Measurements from ENCODE around the gene EFCAB6. TPM values are rescaled to one million over a fixed set of nuclear protein-coding genes. Genes with fewer than 3 reads are reported as not detected.

EFCAB6 gene
- total RNA-seq, 1 experiment from 2014 or later: 0.21 TPM

DNA sequence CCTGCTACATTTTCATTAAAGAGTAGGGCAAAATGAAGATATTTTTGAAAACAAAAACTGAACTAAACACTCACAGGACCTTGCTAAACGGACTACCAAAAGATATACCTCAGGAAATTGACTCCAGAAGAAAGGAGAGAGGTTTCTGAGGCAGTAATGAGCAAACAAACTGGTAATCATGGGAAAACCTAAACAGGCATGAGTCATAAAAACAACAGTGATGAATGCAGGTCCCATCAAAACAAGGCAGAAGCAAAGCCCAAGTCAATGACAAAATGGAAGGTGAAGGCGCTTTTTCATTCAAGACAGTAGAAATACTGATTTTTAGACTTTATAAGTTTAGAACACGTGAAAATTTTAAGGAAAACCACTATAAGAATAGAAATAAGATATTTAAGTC, 104.5 kb downstream of the EFCAB6 start:
- in situ Hi-C loops (cut with HindIII; ENCODE audit: low pct_unique_long_range_greater_than_20kb, low sequenced_read_pairs) (no loop called here), intact Hi-C loops (cut with micrococcal nuclease; ENCODE audit: unreplicated experiment) (no loop called here)
- ChIA-PET CTCF (no interaction called here), POLR2A (no interaction called here)
- TF ChIP-seq SIN3A (IDR thresholded peaks at IDR 0.05; ENCODE audit: borderline replicate concordance, insufficient read depth, low read depth, low read length): no peak
- TF ChIP-seq, protein P1, sequence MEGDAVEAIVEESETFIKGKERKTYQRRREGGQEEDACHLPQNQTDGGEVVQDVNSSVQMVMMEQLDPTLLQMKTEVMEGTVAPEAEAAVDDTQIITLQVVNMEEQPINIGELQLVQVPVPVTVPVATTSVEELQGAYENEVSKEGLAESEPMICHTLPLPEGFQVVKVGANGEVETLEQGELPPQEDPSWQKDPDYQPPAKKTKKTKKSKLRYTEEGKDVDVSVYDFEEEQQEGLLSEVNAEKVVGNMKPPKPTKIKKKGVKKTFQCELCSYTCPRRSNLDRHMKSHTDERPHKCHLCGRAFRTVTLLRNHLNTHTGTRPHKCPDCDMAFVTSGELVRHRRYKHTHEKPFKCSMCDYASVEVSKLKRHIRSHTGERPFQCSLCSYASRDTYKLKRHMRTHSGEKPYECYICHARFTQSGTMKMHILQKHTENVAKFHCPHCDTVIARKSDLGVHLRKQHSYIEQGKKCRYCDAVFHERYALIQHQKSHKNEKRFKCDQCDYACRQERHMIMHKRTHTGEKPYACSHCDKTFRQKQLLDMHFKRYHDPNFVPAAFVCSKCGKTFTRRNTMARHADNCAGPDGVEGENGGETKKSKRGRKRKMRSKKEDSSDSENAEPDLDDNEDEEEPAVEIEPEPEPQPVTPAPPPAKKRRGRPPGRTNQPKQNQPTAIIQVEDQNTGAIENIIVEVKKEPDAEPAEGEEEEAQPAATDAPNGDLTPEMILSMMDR (IDR thresholded peaks at IDR 0.05): no peak
- no peaks in the 10 kb centered on the region for H3K4me1 ChIP-seq (ENCODE audit: control insufficient read depth, insufficient read depth, low read length)
- H3K27ac ChIP-seq (ENCODE audit: low read length): no peak overlapping the region
- BruUV-seq (replicated peaks): no TSS peak
- H3K27me3 ChIP-seq (ENCODE audit: control insufficient read depth, insufficient read depth, low read length): no peaks in the 10 kb centered on the region
- DNase-seq (ENCODE audit: low read depth, low spot score) (peak; percentile 46), ATAC-seq (peak; percentile 69; the same call in 1 of the 2 replicates)
- H3K4me3 ChIP-seq (ENCODE audit: low read depth in 2 of 2, low read length in 2 of 2): no peak overlapping the region
- H3K9me3 ChIP-seq (ENCODE audit: control insufficient read depth, insufficient read depth, low read depth, low read length): no peaks in the 10 kb centered on the region
- H3K36me3 ChIP-seq (ENCODE audit: control insufficient read depth, insufficient read depth, low read length): no peaks in the 10 kb centered on the region

DNA sequence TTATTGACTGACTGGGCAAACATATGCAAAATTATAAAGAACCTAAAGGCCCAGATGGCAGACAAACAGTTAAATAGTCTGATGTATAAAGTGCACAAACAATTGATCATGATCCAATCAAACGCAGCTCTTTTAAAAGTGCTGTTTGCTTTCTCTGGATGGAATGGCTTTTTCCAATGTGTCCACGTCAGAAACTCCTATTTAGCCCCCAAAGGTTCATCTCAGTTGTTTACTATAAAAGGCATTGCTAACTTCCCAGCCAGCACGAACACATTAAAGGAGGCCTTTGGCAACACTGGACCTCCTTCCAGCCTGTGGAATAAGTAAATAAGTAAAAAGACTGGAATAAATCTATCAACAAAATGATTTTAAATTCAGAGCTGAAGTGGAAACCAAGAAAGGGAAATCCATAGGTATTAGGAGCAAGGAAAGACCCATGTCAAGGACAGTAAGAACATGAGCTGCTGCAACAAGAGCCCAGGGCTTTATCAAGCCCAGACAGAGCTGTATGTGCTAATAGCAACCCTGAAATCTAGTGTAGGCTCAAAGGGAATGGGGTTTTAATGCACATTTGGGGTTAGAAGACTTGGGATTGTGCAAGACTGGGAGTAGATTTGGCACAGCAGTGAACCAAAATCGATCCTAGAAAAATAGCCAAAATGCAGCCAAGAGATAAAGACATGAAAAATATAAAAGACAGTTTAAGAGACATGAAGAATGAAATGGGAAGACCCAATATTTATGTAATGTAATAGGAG, 105.4 kb downstream of the EFCAB6 start:
- no peak overlapping the region for H3K4me3 ChIP-seq (ENCODE audit: low read depth in 2 of 2, low read length in 2 of 2)
- POLR2A ChIA-PET: interaction anchor here (0.6 kb wide), 1 partner anchor 516 kb away, joined by 6 read pairs; no protein-coding TSS in a partner anchor
- H3K9me3 ChIP-seq (ENCODE audit: control insufficient read depth, insufficient read depth, low read depth, low read length): no peaks in the 10 kb centered on the region
- no peak for DNase-seq (ENCODE audit: low read depth, low spot score)
- TF ChIP-seq SIN3A (IDR thresholded peaks at IDR 0.05; ENCODE audit: borderline replicate concordance, insufficient read depth, low read depth, low read length): no peak
- TF ChIP-seq, protein P2, sequence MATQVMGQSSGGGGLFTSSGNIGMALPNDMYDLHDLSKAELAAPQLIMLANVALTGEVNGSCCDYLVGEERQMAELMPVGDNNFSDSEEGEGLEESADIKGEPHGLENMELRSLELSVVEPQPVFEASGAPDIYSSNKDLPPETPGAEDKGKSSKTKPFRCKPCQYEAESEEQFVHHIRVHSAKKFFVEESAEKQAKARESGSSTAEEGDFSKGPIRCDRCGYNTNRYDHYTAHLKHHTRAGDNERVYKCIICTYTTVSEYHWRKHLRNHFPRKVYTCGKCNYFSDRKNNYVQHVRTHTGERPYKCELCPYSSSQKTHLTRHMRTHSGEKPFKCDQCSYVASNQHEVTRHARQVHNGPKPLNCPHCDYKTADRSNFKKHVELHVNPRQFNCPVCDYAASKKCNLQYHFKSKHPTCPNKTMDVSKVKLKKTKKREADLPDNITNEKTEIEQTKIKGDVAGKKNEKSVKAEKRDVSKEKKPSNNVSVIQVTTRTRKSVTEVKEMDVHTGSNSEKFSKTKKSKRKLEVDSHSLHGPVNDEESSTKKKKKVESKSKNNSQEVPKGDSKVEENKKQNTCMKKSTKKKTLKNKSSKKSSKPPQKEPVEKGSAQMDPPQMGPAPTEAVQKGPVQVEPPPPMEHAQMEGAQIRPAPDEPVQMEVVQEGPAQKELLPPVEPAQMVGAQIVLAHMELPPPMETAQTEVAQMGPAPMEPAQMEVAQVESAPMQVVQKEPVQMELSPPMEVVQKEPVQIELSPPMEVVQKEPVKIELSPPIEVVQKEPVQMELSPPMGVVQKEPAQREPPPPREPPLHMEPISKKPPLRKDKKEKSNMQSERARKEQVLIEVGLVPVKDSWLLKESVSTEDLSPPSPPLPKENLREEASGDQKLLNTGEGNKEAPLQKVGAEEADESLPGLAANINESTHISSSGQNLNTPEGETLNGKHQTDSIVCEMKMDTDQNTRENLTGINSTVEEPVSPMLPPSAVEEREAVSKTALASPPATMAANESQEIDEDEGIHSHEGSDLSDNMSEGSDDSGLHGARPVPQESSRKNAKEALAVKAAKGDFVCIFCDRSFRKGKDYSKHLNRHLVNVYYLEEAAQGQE (IDR thresholded peaks at IDR 0.05; ENCODE audit: insufficient read depth in 1 of 2, low read depth in 2 of 2, low read length in 1 of 2): no peak
- no peak for TF ChIP-seq POLR2AphosphoS5 (IDR thresholded peaks at IDR 0.05; ENCODE audit: low read depth, low read length)
- TF ChIP-seq, protein P1 (IDR thresholded peaks at IDR 0.05): no peak
- TF ChIP-seq TCF7L2 (IDR thresholded peaks at IDR 0.05; ENCODE audit: low read depth, low read length): no peak
- ATAC-seq: no peak
- H3K4me1 ChIP-seq (ENCODE audit: control insufficient read depth, insufficient read depth, low read length): no peaks in the 10 kb centered on the region
- intact Hi-C loops (cut with micrococcal nuclease; ENCODE audit: unreplicated experiment): no loop called here
- H3K27ac ChIP-seq (ENCODE audit: low read length): no peak overlapping the region
- in situ Hi-C loops (cut with HindIII; ENCODE audit: low pct_unique_long_range_greater_than_20kb, low sequenced_read_pairs): no loop called here
- no TSS peak for BruUV-seq (replicated peaks)
- no peaks in the 10 kb centered on the region for H3K36me3 ChIP-seq (ENCODE audit: control insufficient read depth, insufficient read depth, low read length)
- H3K27me3 ChIP-seq (ENCODE audit: control insufficient read depth, insufficient read depth, low read length): no peaks in the 10 kb centered on the region
- CTCF ChIA-PET: no interaction called here
